ENCODE data around the gene TMEM101.

TMEM101 gene

GRCh38 chr17:44014437-44015172 lies at the start of gene TMEM101:
Gene TMEM101 (minus strand): TSS chr17:44014963. CDS start chr17:44014952, 11 bp downstream.
- H3K4me3 ChIP-seq (ENCODE audit: low read length): peak within 1 kb of the TSS; percentile 68
- no peak for TF ChIP-seq CTCF (conservative IDR thresholded peaks at IDR 0.05; ENCODE audit: low read depth, low read length)
- DNase-seq (ENCODE audit: low read depth): peak; percentile 71

DNA sequence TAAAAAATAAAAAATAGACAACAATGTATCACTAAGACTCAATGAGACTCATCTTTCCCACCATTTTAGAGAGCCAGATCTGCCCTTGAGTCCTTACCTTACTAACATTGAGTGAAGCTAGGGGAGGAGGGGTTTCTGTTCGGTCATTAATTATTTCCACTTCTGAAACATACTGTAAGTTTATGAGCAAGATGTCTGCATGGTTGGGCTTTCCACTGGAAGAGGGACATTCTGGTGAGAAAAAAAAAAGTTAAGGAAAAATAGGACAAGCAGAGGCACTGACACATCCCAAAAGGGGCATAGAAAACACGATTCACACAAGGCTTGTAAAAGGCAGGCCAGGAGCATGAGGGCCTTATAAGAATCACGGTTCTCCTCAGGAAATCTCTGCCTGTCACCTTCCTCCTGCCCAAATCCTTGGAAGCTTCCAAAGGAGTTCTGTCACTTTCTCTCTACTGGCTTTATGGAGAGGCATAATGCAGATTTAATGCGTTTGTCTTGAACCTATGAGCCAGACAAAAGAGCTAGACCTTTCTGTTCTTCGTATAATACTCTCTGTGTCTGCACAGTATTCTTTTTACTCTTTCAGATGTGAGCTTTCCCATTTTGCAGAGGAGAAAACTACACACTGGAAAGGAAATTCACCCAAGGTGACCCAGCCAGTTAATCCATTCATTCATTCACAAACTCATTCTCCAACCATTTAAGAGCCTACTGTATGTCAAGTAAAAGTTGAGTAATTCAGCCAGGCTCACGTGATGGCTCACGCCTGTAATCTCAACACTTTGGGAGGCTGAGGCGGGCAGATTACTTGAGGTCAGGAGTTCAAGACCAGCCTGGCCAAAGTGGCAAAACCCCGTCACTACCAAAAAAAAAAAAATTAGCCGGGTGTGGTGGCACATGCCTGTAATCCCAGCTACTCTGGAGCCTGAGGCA lies 49.2 kb upstream of the TMEM101 start:
- DNase-seq (ENCODE audit: low read depth): no peak
- no peak for TF ChIP-seq CTCF (conservative IDR thresholded peaks at IDR 0.05; ENCODE audit: low read depth, low read length)
- no peak overlapping the region for H3K4me3 ChIP-seq (ENCODE audit: low read length)

GRCh38 chr17:44062871-44063270 lies 48.1 kb upstream of the TMEM101 start:
- no peak overlapping the region for H3K4me3 ChIP-seq (ENCODE audit: low read length)
- no peak for TF ChIP-seq CTCF (conservative IDR thresholded peaks at IDR 0.05; ENCODE audit: low read depth, low read length)
- DNase-seq (ENCODE audit: low read depth): no peak

GRCh38 chr17:44061446-44061845 lies 46.7 kb upstream of the TMEM101 start:
- no peak for DNase-seq (ENCODE audit: low read depth)
- TF ChIP-seq CTCF (conservative IDR thresholded peaks at IDR 0.05; ENCODE audit: low read depth, low read length): no peak
- H3K4me3 ChIP-seq (ENCODE audit: low read length): no peak overlapping the region

- TF ChIP-seq CTCF (conservative IDR thresholded peaks at IDR 0.05; ENCODE audit: low read depth, low read length): no peak
- no peak for DNase-seq (ENCODE audit: low read depth)
Measured at GRCh38 chr17:44059101-44059892, 44.5 kb upstream of the TMEM101 start.

DNA sequence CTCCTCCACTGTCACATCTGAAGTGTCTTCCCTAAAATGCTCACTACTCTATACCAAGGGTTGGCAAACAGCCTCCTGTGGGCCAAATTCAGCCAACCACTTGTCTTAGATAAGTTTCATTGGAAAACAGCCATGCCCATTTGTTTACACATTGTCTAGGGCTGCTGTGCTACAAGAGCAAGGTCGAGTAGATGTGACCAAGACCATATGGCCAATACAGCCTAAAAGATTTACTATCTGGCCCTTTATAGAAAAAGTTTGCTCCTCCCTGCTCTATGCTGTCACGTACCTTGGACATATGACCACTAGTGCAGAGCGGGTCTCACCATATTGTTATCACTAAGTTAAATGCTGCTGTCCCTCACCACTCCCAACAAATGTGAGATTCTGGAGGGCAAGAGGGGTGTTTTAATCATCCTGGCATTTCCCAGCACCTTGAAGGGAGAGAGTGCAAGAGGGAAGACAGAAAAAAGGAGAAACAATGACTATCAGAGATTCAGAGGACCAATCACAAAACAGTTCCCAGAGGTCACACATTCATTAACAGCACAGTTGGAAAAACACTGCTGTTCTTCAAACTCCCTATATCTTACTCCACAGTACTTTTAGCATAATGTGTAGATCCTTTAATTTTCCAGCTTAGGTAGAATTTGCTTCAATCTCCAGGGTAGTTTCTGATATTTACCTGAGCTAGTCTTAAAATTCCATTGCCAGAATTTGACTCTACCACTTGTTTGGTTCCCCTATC lies 38.5 kb upstream of the TMEM101 start:
- no peak overlapping the region for H3K4me3 ChIP-seq (ENCODE audit: low read length)
- no peak for DNase-seq (ENCODE audit: low read depth)
- TF ChIP-seq CTCF (conservative IDR thresholded peaks at IDR 0.05; ENCODE audit: low read depth, low read length): no peak

More at GRCh38 chr17:44059101-44059892, 44.5 kb upstream of the TMEM101 start:
- H3K4me3 ChIP-seq (ENCODE audit: low read length): no peak overlapping the region

All from retinal pigment epithelial cell (primary cell).